ENCODE data around the gene RPS2. TPM values are rescaled to one million over a fixed set of nuclear protein-coding genes. Genes with fewer than 3 reads are reported as not detected.

RPS2 gene
- total and polyA plus RNA-seq, 2 of the 8 experiments (the other 6 are each of a cell fraction or from before 2014, with no cell fraction given) = 4,042 to 16,783 TPM

DNA sequence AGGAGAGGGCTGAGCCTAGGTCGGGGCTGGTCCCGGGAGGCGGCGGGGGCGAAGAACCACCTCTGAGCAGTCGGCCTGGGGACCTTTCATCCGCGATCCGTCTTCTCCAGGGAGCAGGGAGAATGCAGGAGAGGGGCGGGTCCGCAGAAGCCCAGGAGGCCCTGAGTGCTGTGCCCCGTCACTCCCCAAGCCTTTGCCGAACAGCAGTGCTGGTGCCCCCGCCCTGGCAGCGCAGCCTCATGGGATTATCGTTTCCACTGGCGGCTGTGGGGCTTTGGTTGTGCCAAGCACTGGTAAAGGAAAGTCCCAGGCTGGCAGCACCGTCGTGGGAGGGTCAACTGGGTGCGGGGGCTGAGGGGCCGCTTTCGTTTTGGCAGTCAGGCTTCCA lies 7.9 kb upstream of the RPS2 start (continued):
- TF ChIP-seq RAD21 (IDR thresholded peaks at IDR 0.05 in 1 of 2, conservative IDR thresholded peaks at IDR 0.05 in 1 of 2; ENCODE audit: low read depth in 2 of 2, low read length in 2 of 2) = no peak
- TF ChIP-seq, protein P1, sequence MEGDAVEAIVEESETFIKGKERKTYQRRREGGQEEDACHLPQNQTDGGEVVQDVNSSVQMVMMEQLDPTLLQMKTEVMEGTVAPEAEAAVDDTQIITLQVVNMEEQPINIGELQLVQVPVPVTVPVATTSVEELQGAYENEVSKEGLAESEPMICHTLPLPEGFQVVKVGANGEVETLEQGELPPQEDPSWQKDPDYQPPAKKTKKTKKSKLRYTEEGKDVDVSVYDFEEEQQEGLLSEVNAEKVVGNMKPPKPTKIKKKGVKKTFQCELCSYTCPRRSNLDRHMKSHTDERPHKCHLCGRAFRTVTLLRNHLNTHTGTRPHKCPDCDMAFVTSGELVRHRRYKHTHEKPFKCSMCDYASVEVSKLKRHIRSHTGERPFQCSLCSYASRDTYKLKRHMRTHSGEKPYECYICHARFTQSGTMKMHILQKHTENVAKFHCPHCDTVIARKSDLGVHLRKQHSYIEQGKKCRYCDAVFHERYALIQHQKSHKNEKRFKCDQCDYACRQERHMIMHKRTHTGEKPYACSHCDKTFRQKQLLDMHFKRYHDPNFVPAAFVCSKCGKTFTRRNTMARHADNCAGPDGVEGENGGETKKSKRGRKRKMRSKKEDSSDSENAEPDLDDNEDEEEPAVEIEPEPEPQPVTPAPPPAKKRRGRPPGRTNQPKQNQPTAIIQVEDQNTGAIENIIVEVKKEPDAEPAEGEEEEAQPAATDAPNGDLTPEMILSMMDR (IDR thresholded peaks at IDR 0.05; ENCODE audit: control extremely low read depth in 1 of 3, insufficient read depth in 1 of 3, low read depth in 1 of 3, low read length in 3 of 3) = no peak
- TF ChIP-seq TCF12 (IDR thresholded peaks at IDR 0.05; ENCODE audit: low read depth, low read length) = no peak
- no peak for TF ChIP-seq FOSL1 (IDR thresholded peaks at IDR 0.05; ENCODE audit: insufficient read depth, low read depth, low read length)
- no peak for TF ChIP-seq SIRT6 (IDR thresholded peaks at IDR 0.05; ENCODE audit: low read length)

Measured in H1 (cell line).